HepG2 (cell line): ENCODE measurements around the gene NSUN3. TPM values are rescaled to one million over a fixed set of nuclear protein-coding genes. Genes with fewer than 3 reads are reported as not detected.

ENCODE experiments used
- DZIP1 ChIP-seq: sonication (generic); formaldehyde crosslinking; IDR thresholded peaks from 2 replicates; pipeline ENCODE4 v1.5.0; 2020; ENCODE audit warnings: mild to moderate bottlenecking, missing genetic modification reagents
- GLMP ChIP-seq: sonication (generic); formaldehyde crosslinking; IDR thresholded peaks from 2 replicates; pipeline ENCODE4 v1.9.0; 2021; ENCODE audit warnings: missing genetic modification reagents, mild to moderate bottlenecking, borderline replicate concordance
- MBNL3 ChIP-seq: fragments of 250-450 bp; sonication (Bioruptor Pico); conservative IDR thresholded peaks from 2 replicates; pipeline ENCODE4 v1.8.0; 2022; ENCODE audit warnings: mild to moderate bottlenecking, inconsistent platforms
- MED8 ChIP-seq: sonication (generic); formaldehyde crosslinking; IDR thresholded peaks from 2 replicates; pipeline ENCODE4 v1.8.1; 2023; ENCODE audit warnings: mild to moderate bottlenecking, missing genetic modification reagents; ENCODE audit not compliant: insufficient replicate concordance
- NR2C2 ChIP-seq: sonication (generic); formaldehyde crosslinking; IDR thresholded peaks from 2 replicates; pipeline ENCODE4 v1.4.0; 2020; ENCODE audit warnings: missing genetic modification reagents, mild to moderate bottlenecking, moderate library complexity, borderline replicate concordance
- NR2F2 ChIP-seq: IDR thresholded peaks from 2 replicates; pipeline ENCODE4 v1.6.1; 2012; ENCODE audit warnings: low read depth, inconsistent platforms, borderline replicate concordance
- PHF20 ChIP-seq: sonication (generic); formaldehyde crosslinking; IDR thresholded peaks from 2 replicates; pipeline ENCODE4 v1.5.0; 2020; ENCODE audit warnings: mild to moderate bottlenecking, missing genetic modification reagents
- POGK ChIP-seq: sonication (generic); formaldehyde crosslinking; conservative IDR thresholded peaks from 2 replicates; pipeline ENCODE4 v1.8.0; 2022; ENCODE audit warnings: mild to moderate bottlenecking, moderate library complexity, missing genetic modification reagents
- RERE ChIP-seq: IDR thresholded peaks from 2 replicates; pipeline ENCODE4 v1.6.1; 2016; ENCODE audit warnings: low read depth, missing genetic modification reagents, missing compliant biosample characterization
- TCF7L2 ChIP-seq: IDR thresholded peaks from 2 replicates; pipeline ENCODE4 v1.6.1; 2011; ENCODE audit warnings: mild to moderate bottlenecking, low read depth, low read length, moderate library complexity
- ZMAT5 ChIP-seq: sonication (generic); formaldehyde crosslinking; IDR thresholded peaks from 2 replicates; pipeline ENCODE4 v1.5.0; 2020; ENCODE audit warnings: mild to moderate bottlenecking, low read depth, missing genetic modification reagents, borderline replicate concordance
- ZNF274 ChIP-seq: sonication (generic); formaldehyde crosslinking; IDR thresholded peaks from 2 replicates; pipeline ENCODE4 v1.5.1; 2020; ENCODE audit warnings: mild to moderate bottlenecking, missing genetic modification reagents
- ZSCAN30 ChIP-seq: sonication (generic); formaldehyde crosslinking; IDR thresholded peaks from 2 replicates; pipeline ENCODE4 v1.5.0; 2020; ENCODE audit warnings: mild to moderate bottlenecking, missing genetic modification reagents
- polyA plus RNA-seq, 8 experiments: library from polyadenylated mRNA; depleted of rRNA in 3 of 8; stranded (reverse) in 7 of 8; unstranded in 1 of 8; fragments of >200 nt; fragmentation: Illumina TruSeq in 4 of 8; extraction: Trizol in 4 of 8; gene quantifications; 2 replicates each; pipeline versions ENCODE4 v1.2.1 to v1.2.3, GENCODE V29; 2011 to 2016; ENCODE audit warnings: low read depth in 4 of 8, missing spikeins in 1 of 8, mixed read lengths in 1 of 8; ENCODE audit not compliant: insufficient read depth in 1 of 8
- total RNA-seq, 5 experiments: library from RNA; depleted of rRNA; stranded (reverse); fragments of >200 nt; fragmentation: Illumina TruSeq; extraction: Trizol; gene quantifications; 2 replicates each; pipeline ENCODE4 v1.2.3, GENCODE V29; 2016; ENCODE audit warnings: low read depth in 1 of 5

NSUN3 gene
- total and polyA plus RNA-seq, 2 of the 13 experiments (the other 11 are each of a cell fraction or from before 2014, with no cell fraction given): 3.2 to 10.6 TPM

GRCh38 chr3:94062513-94063404 lies at the start of gene NSUN3, which contains the start of gene DHFR2 (continued):
- no peak for TF ChIP-seq NR2F2
- no peak for TF ChIP-seq MED8 (CRISPR knock-in tag)
- no peak for TF ChIP-seq DZIP1
- TF ChIP-seq GLMP (CRISPR knock-in tag): no peak
- no peak for TF ChIP-seq RERE (CRISPR knock-in tag)
- peak; percentile 96 for TF ChIP-seq PHF20 (CRISPR knock-in tag)
- no peak for TF ChIP-seq ZMAT5 (CRISPR knock-in tag)
- peak; percentile 58; the same call in 1 of the 2 replicates for TF ChIP-seq ZNF274
- no peak for TF ChIP-seq TCF7L2
- TF ChIP-seq NR2C2 (CRISPR knock-in tag): peak; percentile 61; the same call in 1 of the 2 replicates
- no peak for TF ChIP-seq ZSCAN30 (CRISPR knock-in tag)
- 0 out of 2 replicates have a peak, but pooled peaks have one; percentile 54 for TF ChIP-seq POGK (CRISPR knock-in tag)
- no peak for TF ChIP-seq MBNL3 (CRISPR knock-in tag)
